Hepatocyte (in vitro differentiated cells): ENCODE data around the gene SHE.

ENCODE experiments used
- EZH2 ChIP-seq: fragments of 200-600 bp; sonication (generic); IDR thresholded peaks from 2 replicates; pipeline ENCODE4 v1.6.1; 2016; ENCODE audit warnings: antibody characterized with exemption, mild to moderate bottlenecking, borderline replicate concordance
- TF ChIP-seq, protein P1 (sequence below): fragments of 200-600 bp; sonication (generic); IDR thresholded peaks from 2 replicates; pipeline ENCODE4 v1.5.1; 2016; ENCODE audit warnings: antibody characterized with exemption, mild to moderate bottlenecking; ENCODE audit not compliant: poor library complexity

DNA sequence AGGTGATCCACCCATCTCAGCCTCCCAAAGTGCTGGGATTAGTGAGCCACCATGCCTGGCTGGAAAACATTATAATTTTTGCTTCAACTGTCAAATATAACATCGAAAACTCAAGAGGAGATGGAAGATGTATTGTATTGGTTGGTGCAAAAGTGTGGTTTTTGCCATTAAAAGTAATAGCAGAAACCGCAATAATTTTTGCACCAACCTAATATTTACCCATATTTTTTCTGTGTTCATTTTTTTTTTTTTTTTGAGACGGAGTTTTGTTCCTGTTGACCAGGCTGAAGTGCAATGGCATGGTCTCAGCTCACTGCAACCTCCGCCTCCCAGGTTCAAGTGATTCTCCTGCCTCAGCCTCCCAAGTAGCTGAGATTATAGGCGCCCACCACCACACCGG, 27.1 kb upstream of the SHE start:
- TF ChIP-seq EZH2 = no peak
- TF ChIP-seq, protein P1, sequence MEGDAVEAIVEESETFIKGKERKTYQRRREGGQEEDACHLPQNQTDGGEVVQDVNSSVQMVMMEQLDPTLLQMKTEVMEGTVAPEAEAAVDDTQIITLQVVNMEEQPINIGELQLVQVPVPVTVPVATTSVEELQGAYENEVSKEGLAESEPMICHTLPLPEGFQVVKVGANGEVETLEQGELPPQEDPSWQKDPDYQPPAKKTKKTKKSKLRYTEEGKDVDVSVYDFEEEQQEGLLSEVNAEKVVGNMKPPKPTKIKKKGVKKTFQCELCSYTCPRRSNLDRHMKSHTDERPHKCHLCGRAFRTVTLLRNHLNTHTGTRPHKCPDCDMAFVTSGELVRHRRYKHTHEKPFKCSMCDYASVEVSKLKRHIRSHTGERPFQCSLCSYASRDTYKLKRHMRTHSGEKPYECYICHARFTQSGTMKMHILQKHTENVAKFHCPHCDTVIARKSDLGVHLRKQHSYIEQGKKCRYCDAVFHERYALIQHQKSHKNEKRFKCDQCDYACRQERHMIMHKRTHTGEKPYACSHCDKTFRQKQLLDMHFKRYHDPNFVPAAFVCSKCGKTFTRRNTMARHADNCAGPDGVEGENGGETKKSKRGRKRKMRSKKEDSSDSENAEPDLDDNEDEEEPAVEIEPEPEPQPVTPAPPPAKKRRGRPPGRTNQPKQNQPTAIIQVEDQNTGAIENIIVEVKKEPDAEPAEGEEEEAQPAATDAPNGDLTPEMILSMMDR = no peak
